Urinary bladder (tissue), 4 donors: ENCODE results near the gene LY6G6D. TPM values are rescaled to one million over a fixed set of nuclear protein-coding genes. Genes with fewer than 3 reads are reported as not detected.

ENCODE experiments used
- DNase-seq: peaks from one replicate; pipeline ENCODE4 v3.0.0-alpha.2; 2015; ENCODE audit errors: extremely low spot score
- H3K27ac ChIP-seq: one replicate; pipeline ENCODE4 v1.5.1; 2013; ENCODE audit warnings: low read depth, mild to moderate bottlenecking, moderate library complexity
- H3K36me3 ChIP-seq: one replicate; pipeline ENCODE4 v1.6.1; 2013; ENCODE audit warnings: mild to moderate bottlenecking, moderate library complexity; ENCODE audit not compliant: insufficient read depth
- H3K4me1 ChIP-seq: one replicate; pipeline ENCODE4 v1.6.1; 2013; ENCODE audit warnings: mild to moderate bottlenecking, moderate library complexity; ENCODE audit not compliant: insufficient read depth
- H3K4me3 ChIP-seq: one replicate; pipeline ENCODE4 v1.5.1; 2013; ENCODE audit warnings: low read depth, low read length
- WGBS: extraction: QIAGEN DNeasy Blood & Tissue Kit; methylation state at CpG from one replicate; pipeline ENCODE4 v1.1.7; 2013; 5-methylcytosine and 5-hydroxymethylcytosine counted together
- polyA plus RNA-seq: library from polyadenylated mRNA; stranded (reverse); fragments of 200-250 nt; gene quantifications from one replicate; pipeline ENCODE4 v1.2.3, GENCODE V29; 2013
- total RNA-seq: library from RNA; depleted of rRNA; stranded (reverse); fragments of >200 nt; gene quantifications from one replicate; pipeline ENCODE4 v1.2.3, GENCODE V29; 2014
- donor health status: healthy with polysubstance abuse.
- donor health status: healthy.

Gene LY6G6D
- total and polyA plus RNA-seq, 2 donors: 1.7 to 3.1 TPM

GRCh38 chr6:31719001-31719400 is 3.9 kb downstream of the LY6G6D start:
- Histone ChIP-seq H3K36me3 (no peaks in the 10 kb centered on the region), H3K4me3 (no peak overlapping the region), H3K4me1 (no peaks in the 10 kb centered on the region), H3K27ac (no peak overlapping the region)
- 85% methylated on average over 6 of the region's 6 CpGs for WGBS
- DNase-seq: no peak

GRCh38 chr6:31720196-31720770 is 5.1 kb downstream of the LY6G6D start:
- Histone ChIP-seq H3K27ac (no peak overlapping the region), H3K36me3 (no peaks in the 10 kb centered on the region), H3K4me1 (no peaks in the 10 kb centered on the region), H3K4me3 (no peak overlapping the region)
- WGBS: 78% methylated on average over 5 of the region's 5 CpGs
- DNase-seq: no peak

- H3K4me3 ChIP-seq: no peak within 1 kb of the TSS
- H3K36me3 ChIP-seq: no peaks in the 10 kb centered on the region
- 82% methylated on average over 4 of the region's 4 CpGs for WGBS
- H3K27ac ChIP-seq: no peak within 1 kb of the TSS
- DNase-seq: no peak
- H3K4me1 ChIP-seq: no peaks in the 10 kb centered on the region
These were observed 6.3 kb downstream of the LY6G6D start, which contains the start of gene LY6G6C for GRCh38 chr6:31721351-31722020. LY6G6C (minus strand) TSS chr6:31721746; CDS start chr6:31721679, 67 bp downstream.

GRCh38 chr6:31722173-31722572 is 7.0 kb downstream of the LY6G6D start:
- no peak for DNase-seq
- Histone ChIP-seq H3K36me3 (no peaks in the 10 kb centered on the region), H3K27ac (no peak overlapping the region), H3K4me1 (no peaks in the 10 kb centered on the region), H3K4me3 (no peak overlapping the region)
- 86% methylated on average over 3 of the region's 3 CpGs for WGBS

GRCh38 chr6:31723245-31723979 is 8.3 kb downstream of the LY6G6D start, which contains the start of gene MPIG6B:
MPIG6B (plus strand) TSS chr6:31723373; CDS start chr6:31723384, 11 bp downstream.
- no peak for DNase-seq
- Histone ChIP-seq H3K4me3 (no peak within 1 kb of the TSS), H3K4me1 (no peaks in the 10 kb centered on the region), H3K27ac (no peak within 1 kb of the TSS), H3K36me3 (no peaks in the 10 kb centered on the region)
- WGBS: 72% methylated on average over 46 of the region's 46 CpGs

- no peaks in the 10 kb centered on the region for H3K36me3 ChIP-seq
- DNase-seq: no peak
- H3K4me1 ChIP-seq: no peaks in the 10 kb centered on the region
- 84% methylated on average over 25 of the region's 25 CpGs for WGBS
- H3K27ac ChIP-seq: no peak overlapping the region
- H3K4me3 ChIP-seq: no peak overlapping the region
These were observed 9.0 kb downstream of the LY6G6D start for GRCh38 chr6:31723980-31724691.

- no peaks in the 10 kb centered on the region for H3K4me1 ChIP-seq
- no peak for DNase-seq
- H3K36me3 ChIP-seq: no peaks in the 10 kb centered on the region
- H3K4me3 ChIP-seq: no peak overlapping the region
- 87% methylated on average over 12 of the region's 12 CpGs for WGBS
- H3K27ac ChIP-seq: no peak overlapping the region
These were observed 10.6 kb downstream of the LY6G6D start for GRCh38 chr6:31725502-31726350.

DNA sequence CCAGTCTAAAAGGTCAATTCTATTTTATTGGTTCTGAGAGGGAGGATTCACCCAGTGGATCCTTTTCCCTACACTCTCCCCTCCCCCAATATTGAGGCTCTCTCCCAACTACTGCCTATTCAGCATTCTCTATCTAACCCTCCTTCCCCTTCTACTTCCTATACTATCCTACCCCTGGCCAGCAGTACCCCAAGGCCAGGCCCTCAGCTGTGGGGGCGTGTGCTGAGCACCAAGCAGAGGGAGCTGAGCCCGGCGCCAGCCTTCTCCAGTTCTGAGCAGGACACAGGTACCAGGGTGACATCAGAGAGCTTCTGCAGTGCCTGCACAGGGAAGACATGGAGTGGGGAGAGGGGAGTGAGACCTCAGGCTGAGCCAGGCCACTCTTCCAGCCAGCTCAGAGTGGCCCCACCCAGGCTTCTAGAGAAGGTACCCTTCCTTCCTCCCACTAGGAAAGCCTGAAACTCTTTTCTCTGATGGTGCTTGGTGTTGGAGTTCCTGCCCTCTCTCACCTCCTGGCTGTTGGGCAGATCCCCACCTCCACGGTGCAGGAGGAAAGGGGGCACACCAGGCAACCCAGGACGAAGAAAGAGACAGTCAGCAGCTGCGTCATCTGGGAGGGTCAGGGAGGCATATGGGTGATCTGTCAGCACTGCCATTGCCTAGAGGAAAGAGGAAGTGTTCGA is 12.0 kb downstream of the LY6G6D start:
- H3K27ac ChIP-seq: no peak overlapping the region
- no peak for DNase-seq
- WGBS: 75% methylated on average over 7 of the region's 7 CpGs
- no peaks in the 10 kb centered on the region for H3K4me1 ChIP-seq
- no peak overlapping the region for H3K4me3 ChIP-seq
- peaks cover 2% of the 10 kb centered on the region for H3K36me3 ChIP-seq

DNA sequence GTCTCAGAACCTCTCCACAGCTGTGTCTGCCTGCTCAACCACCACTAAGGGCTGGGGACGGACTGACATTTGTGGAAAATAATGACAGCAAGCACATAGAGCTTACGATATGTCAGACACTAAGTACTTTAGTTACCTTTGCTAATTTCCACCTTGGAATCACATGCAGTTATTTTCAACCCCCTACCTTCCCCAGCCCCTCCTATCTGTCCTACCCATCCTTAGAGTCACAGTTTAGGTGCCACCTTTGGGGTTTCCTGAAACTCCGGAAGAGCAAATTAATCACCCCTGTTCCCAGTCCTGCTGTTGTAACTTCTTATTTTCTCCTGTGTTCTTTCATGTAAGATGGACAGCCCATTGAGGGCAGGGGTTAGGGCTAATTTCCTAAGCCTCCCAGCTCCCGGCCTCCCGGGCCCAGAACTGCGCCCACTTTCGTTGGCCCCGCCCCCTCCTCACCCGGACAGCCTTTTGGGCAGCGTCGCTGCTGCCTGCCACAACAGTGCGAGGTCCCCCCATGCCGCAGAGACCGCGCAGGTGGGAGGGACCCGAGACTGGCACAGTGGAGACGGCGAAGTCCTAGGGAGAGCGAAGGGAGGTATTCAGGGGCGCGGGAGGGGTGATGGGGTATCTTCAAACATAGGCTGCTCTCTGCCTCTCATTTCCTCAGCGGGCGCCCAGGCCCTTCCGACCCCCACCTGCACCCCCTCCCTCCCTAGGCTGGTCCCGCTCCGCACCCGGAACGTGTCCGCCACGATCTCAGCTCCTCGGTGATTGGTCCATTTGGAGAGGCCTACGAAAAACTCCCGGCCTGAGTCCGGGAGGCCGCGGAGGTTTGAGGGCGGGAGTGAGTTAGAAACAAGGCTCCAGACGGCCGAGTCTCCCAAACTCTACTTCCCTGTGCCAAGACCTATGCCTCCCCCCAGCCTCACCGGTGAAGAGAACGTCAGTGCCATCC is 12.8 kb downstream of the LY6G6D start:
- DNase-seq: no peak
- WGBS: 66% methylated on average over 41 of the region's 41 CpGs
- no peak overlapping the region for H3K27ac ChIP-seq
- H3K36me3 ChIP-seq: peaks cover 2% of the 10 kb centered on the region
- H3K4me3 ChIP-seq: peak overlapping the region; percentile 52
- no peaks in the 10 kb centered on the region for H3K4me1 ChIP-seq

DNA sequence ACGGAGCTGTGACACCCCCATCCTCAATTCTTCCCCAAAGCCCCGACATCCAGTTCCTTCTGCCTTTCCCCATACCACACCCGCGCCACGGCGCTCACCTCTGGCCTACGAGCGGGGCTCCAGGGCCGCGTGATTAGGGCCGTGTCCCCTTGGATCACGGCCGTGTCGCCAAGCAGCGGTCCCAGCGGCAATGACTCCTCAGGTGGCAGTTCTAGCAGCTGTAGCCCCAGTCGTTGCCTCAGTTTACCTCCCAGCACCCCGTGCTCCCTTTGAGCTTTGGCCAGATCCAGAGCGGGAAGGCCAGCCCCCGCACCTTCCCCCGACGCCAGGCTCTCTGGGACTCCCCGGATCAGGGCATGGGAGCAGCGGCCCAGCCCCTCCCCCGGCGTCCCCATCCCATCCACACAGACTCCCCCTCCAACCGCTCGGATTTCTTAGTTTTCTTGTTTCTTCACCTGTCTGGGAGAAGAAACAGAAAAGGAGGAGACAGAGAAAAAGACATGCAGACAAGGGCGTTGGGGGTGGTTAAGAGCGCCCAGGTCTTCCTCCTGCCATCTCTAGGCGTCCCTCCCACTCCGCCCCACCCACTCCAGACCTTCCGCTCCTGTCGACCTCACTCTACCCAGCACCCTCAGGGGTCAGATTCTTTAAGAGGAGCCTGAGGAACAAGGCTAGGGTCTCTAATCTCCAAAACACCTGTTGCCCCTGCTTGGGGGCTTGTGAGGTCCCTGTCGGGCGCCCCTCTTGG is 13.8 kb downstream of the LY6G6D start, which contains the start of gene DDAH2:
Gene DDAH2, minus strand, starts transcription at position 533 of the 748 bp plus-strand sequence. Its CDS starts 138 bp downstream, at position 395.
- peaks cover 2% of the 10 kb centered on the region for H3K36me3 ChIP-seq
- DNase-seq: no peak
- no peaks in the 10 kb centered on the region for H3K4me1 ChIP-seq
- peak within 1 kb of the TSS; percentile 52 for H3K4me3 ChIP-seq
- WGBS: 14% methylated on average over 36 of the region's 36 CpGs
- peak within 1 kb of the TSS; percentile 87 for H3K27ac ChIP-seq

- WGBS: under 1% methylated on average over 29 of the region's 29 CpGs
- Histone ChIP-seq H3K27ac (peak overlapping the region; percentile 87), H3K4me1 (no peaks in the 10 kb centered on the region), H3K4me3 (peak overlapping the region; percentile 52), H3K36me3 (peaks cover 2% of the 10 kb centered on the region)
- DNase-seq: peak; percentile 88
These were observed 14.4 kb downstream of the LY6G6D start for GRCh38 chr6:31729515-31729978.
